Frontal cortex (tissue), 4 donors: ENCODE measurements around the gene SLC38A9. TPM values are rescaled to one million over a fixed set of nuclear protein-coding genes. Genes with fewer than 3 reads are reported as not detected.
"Not testable (repeated sequence)": the region's sequence is repeated elsewhere in the genome, so short reads cannot be mapped to it uniquely, and the experiment has no call there.

ENCODE experiments used
- DNase-seq, 2 donors: peaks; one replicate each; pipeline ENCODE4 v3.0.0; 2012; ENCODE audit warnings: low spot score in 2 of 2
- FAIRE-seq: peaks from 2 replicates; lab custom pipeline; 2012; peaks lifted over from hg19 to GRCh38; lab: Jason Lieb, UNC
- total RNA-seq: library from RNA; depleted of rRNA; stranded (reverse); fragments of >200 nt; gene quantifications from one replicate; pipeline ENCODE4 v1.2.3, GENCODE V29; 2014
- donor health status: control.
- donor health status: control.
- donor health status: control.

Gene SLC38A9
- 88.0 TPM for total RNA-seq

GRCh38 chr5:55712023-55712859 is at the start of gene SLC38A9:
TSS of gene SLC38A9 (minus strand) at chr5:55712324. CDS start at chr5:55697958, 14,366 bp downstream.
- DNase-seq (peak; percentile 80 to 90), FAIRE-seq (no peak)

- not testable (repeated sequence) for FAIRE-seq, DNase-seq
Measured at GRCh38 chr5:55761721-55762120, 49.6 kb upstream of the SLC38A9 start.

DNA sequence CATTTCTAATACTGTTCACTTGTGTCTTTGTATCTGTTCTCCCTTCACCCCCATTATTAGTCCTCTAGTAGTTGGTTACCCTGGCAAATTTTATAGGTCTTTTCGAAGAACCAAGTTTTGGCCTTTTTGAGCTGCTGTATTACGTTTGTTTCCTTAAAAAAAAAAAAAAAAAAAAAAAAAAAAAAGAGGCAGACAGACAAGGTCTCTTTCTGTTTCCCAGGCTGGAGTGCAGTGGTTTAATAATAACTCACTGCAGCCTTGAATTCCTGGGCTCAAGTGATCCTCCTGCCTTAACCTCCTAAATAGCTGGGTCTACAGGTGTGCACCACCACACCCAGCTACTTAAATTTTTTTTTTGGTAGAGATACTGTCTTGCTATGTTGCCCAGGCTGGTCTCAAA is 46.6 kb upstream of the SLC38A9 start:
- FAIRE-seq (no peak), DNase-seq (no peak)

- DNase-seq (no peak), FAIRE-seq (no peak)
Measured at GRCh38 chr5:55758231-55758630, 46.1 kb upstream of the SLC38A9 start.

DNA sequence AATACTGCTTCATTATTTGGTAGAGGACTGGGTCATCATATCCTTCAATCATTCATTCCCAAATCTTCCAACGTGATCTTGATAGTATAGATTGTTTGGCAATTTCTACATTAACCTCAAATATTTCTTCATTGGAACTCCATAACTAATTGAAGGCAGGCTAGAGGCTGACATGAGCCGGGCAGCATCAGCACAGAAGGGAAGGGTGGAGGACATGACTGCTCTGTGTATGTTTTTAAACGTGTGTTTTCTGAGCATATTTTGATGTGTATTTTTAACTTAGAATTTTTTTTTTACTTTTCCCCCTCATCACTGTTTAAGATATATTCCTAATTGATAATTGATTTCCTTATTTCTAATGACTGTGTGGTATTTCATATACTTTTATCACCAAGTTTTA is 38.4 kb upstream of the SLC38A9 start:
- DNase-seq (no peak), FAIRE-seq (no peak)

DNA sequence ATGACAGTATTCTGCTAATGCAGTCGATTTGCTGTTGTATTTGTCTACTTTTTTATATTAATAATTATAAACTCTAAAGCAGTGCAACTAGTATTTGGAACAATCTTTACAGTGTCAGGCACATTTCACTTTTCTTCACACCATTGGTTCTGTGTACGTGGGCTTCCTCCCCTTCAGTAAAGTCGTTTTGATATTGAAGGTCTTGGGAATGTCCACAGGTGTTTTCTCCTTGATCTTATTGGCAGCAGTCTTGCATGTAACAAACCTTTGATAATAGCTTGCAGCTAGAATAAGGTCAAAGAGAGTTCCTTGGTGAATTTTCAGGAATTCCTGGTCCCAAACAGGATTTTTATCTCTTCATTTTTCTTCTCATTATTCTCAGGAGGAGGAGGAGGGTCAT is 37.9 kb upstream of the SLC38A9 start:
- DNase-seq (no peak), FAIRE-seq (no peak)

GRCh38 chr5:55749387-55749786 is 37.3 kb upstream of the SLC38A9 start:
- DNase-seq (no peak), FAIRE-seq (no peak)

- no peak for FAIRE-seq
- no peak for DNase-seq
Measured at GRCh38 chr5:55747778-55748318, 35.7 kb upstream of the SLC38A9 start.

- DNase-seq (no peak), FAIRE-seq (no peak)
Measured at GRCh38 chr5:55742778-55743177, 30.7 kb upstream of the SLC38A9 start.

GRCh38 chr5:55737793-55738192 is 25.7 kb upstream of the SLC38A9 start, which contains the start of gene DDX4:
TSS of gene DDX4 (plus strand) at chr5:55738061. CDS start at chr5:55738964, 903 bp downstream.
- DNase-seq, result no peak
- FAIRE-seq, result no peak

DNA sequence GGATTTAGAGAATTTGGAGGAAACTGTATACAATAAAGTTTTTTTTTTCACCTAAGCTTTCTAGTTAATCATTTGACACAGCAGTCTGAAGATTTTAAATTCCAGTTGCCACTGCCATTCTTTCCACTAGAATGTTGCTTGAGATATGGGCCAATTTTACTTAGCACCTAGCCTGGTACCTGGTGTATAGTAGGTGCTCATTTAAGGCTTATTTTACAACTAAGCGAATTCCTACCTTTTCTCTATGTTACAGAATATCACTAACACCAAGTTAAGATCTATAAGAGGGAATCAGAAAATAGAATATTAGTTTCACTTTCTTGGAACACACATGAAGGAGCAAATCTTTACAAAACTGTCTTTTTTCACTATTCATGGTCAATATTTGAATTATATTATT is 22.5 kb upstream of the SLC38A9 start:
- no peak for FAIRE-seq

GRCh38 chr5:55732585-55732984 is 20.5 kb upstream of the SLC38A9 start:
- FAIRE-seq (no peak), DNase-seq (no peak)

More for the DNA sequence above, 22.5 kb upstream of the SLC38A9 start:
- no peak for DNase-seq

GRCh38 chr5:55731848-55732247 is 19.7 kb upstream of the SLC38A9 start:
- DNase-seq (no peak), FAIRE-seq (no peak)

GRCh38 chr5:55724281-55724680 is 12.2 kb upstream of the SLC38A9 start:
- no peak for DNase-seq
- no peak for FAIRE-seq

GRCh38 chr5:55720188-55720703 is 8.1 kb upstream of the SLC38A9 start:
- DNase-seq (no peak), FAIRE-seq (no peak)

GRCh38 chr5:55719026-55719425 is 6.9 kb upstream of the SLC38A9 start:
- not testable (repeated sequence) for DNase-seq, FAIRE-seq

DNA sequence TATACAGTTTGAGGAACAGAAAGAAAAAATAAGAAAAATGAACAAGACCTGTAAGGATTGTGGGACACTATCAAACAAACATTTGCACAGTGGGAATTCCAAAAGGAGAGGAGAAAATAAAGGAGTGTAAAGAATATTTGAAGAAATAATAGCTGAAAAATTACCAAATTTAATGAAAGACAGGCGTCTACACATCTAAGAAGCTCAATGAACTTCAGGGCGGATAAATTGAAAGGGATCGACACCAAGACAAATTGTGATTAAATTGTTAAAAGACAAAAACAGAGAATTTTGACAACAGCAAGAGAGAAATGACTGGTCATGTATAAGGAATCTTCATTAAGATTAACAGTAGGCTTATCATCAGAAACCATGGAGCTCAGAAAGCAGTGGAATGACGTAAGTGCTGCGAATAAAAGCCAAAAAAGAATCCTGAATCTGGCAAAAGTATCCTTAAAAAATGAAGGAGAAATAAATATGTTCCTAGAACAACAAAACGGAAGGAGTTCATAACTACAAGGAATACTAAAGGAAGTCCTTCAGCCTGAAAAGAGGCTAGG is 3.5 kb upstream of the SLC38A9 start:
- no peak for FAIRE-seq
- no peak for DNase-seq

- no peak for FAIRE-seq
- DNase-seq, result no peak
Measured at GRCh38 chr5:55714749-55715148, 2.6 kb upstream of the SLC38A9 start.

- no peak for FAIRE-seq
- no peak for DNase-seq
Measured at GRCh38 chr5:55714339-55714738, 2.2 kb upstream of the SLC38A9 start.

- FAIRE-seq (no peak), DNase-seq (no peak)
Measured at GRCh38 chr5:55713871-55714270, 1.7 kb upstream of the SLC38A9 start.

DNA sequence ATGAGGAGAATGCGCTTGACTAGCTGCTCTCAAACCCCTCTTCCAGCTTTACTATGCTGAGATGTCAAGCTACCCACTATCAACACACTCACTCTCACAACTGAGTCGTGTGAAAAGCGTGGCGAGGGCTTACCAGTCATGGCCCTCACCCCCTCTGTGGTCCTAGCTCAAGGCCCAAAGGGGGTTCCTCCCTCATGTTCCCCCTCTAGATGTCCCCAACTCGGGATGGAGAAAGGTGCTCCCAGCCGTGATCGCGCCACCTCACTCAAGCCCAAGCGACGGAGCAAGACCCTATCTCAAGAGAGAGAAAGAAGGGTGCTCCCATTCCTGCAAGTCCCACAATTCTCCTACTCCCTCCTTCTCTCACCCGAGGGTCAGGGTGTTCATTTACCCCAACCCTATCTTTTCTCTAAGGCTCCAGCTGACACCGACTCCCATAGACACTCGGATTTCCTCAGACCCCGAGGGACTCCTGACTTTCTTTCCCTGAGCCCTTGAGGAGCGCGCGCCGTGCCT is 559 bp downstream of the SLC38A9 start:
- FAIRE-seq, result no peak
- peak in 1 of 2 donors; percentile 13 for DNase-seq
